Hepatocyte (in vitro differentiated cells): Measurements from ENCODE around the gene CHST4.
"Not testable (repeated sequence)": the region's sequence is repeated elsewhere in the genome, so short reads cannot be mapped to it uniquely, and the experiment has no call there.

ENCODE experiments used
- CTCF ChIP-seq: fragments of 200-600 bp; sonication (generic); IDR thresholded peaks from 2 replicates; pipeline ENCODE4 v1.5.1; 2016; ENCODE audit warnings: antibody characterized with exemption, mild to moderate bottlenecking; ENCODE audit not compliant: poor library complexity
- EZH2phosphoT487 ChIP-seq: fragments of 200-600 bp; sonication (generic); IDR thresholded peaks from one replicate; pipeline ENCODE4 v1.6.1; 2018; ENCODE audit warnings: antibody characterized with exemption, mild to moderate bottlenecking, low read depth, moderate library complexity; ENCODE audit not compliant: unreplicated experiment, severe bottlenecking

- TF ChIP-seq CTCF, EZH2phosphoT487: not testable (repeated sequence)
Measured at GRCh38 chr16:71504051-71504450, 22.2 kb upstream of the CHST4 start.
